ENCODE data around the gene NF2. TPM values are rescaled to one million over a fixed set of nuclear protein-coding genes. Genes with fewer than 3 reads are reported as not detected.

NF2 gene
- total RNA-seq, 1 experiment from 2014 or later = 92.4 TPM

DNA sequence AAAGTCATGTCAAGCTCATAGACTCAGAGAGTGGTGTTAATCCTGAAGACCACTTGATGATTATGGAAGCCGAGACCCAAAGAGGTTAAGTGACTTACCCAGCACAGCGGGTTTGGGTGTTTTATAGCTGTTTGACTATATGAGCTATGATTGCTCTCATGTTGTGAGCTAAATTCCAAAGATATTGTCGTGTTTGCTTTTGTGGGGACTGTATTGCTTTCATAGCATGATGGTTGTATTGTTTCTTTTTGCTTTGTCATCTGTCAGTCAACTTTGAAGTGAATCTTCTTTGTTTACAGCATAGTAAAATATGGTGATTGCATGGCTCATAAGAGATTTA is 23.7 kb downstream of the NF2 start:
- intact Hi-C loops (cut with micrococcal nuclease) = no loop called here
- H3K27ac Mint-ChIP-seq (ENCODE audit: low read depth, unreplicated experiment) = no peak overlapping the region
- POLR2A ChIA-PET = interaction anchor here (0.7 to 1.5 kb wide), 4 partner anchors 11 to 461 kb away, joined by 3 to 7 read pairs (median 4); partner anchors contain the start of gene THOC5

DNA sequence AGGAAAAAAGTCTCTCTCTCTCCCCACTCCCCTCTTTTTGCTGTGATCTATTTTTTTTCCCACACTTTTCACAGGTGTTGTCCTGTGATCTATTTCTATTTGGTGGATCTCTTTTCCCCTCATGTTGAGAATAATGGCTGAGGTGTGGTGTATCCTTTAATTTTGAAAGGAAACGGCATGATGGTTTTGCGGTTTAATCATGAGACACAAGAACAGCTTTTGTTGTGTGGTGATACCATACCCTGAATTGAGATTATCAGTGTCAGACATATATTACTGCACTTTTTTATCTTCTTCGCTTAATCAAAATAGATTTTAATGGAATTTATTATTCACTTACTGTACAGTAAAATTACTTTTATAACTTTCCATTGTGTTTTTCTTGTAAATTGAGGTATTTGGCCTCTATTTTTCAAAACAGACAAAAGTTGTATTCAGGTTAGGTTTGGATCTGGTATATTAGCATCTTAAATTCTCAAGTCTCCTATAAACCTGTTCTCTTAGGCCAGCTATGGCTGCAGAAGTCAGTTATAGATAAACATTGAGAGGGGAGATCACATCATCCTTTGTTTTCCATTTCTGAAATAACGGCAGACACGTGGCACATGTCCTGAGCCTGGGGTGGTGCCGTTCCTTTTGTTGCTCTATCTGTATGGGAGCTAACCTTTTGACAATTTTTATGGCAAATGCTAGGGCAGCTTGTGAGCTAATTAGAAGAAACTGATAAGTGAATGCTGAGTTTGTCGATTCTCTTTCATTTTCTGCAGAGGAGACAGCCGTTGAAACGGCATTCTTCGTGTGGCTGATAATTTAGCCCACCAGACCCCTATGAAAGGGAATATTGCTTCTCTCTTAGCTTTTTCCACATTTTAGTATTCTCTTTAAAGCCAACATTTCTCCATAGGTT is 25.8 kb downstream of the NF2 start:
- Mint-ChIP-seq H3K27ac (ENCODE audit: low read depth, unreplicated experiment) (no peak overlapping the region), H3K9me3 (ENCODE audit: unreplicated experiment) (no peaks in the 10 kb centered on the region), H3K4me3 (ENCODE audit: unreplicated experiment) (no peak overlapping the region), H3K36me3 (ENCODE audit: insufficient read depth, unreplicated experiment) (no peaks in the 10 kb centered on the region), H3K4me1 (ENCODE audit: insufficient read depth, unreplicated experiment) (peaks cover 47% of the 10 kb centered on the region), H3K27me3 (ENCODE audit: insufficient read depth, unreplicated experiment) (no peaks in the 10 kb centered on the region)
- intact Hi-C loops (cut with micrococcal nuclease) = no loop called here
- BruUV-seq (replicated peaks) = no TSS peak
- TF ChIP-seq, protein P1, sequence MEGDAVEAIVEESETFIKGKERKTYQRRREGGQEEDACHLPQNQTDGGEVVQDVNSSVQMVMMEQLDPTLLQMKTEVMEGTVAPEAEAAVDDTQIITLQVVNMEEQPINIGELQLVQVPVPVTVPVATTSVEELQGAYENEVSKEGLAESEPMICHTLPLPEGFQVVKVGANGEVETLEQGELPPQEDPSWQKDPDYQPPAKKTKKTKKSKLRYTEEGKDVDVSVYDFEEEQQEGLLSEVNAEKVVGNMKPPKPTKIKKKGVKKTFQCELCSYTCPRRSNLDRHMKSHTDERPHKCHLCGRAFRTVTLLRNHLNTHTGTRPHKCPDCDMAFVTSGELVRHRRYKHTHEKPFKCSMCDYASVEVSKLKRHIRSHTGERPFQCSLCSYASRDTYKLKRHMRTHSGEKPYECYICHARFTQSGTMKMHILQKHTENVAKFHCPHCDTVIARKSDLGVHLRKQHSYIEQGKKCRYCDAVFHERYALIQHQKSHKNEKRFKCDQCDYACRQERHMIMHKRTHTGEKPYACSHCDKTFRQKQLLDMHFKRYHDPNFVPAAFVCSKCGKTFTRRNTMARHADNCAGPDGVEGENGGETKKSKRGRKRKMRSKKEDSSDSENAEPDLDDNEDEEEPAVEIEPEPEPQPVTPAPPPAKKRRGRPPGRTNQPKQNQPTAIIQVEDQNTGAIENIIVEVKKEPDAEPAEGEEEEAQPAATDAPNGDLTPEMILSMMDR (IDR thresholded peaks at IDR 0.05; ENCODE audit: unreplicated experiment) = no peak
- ChIA-PET POLR2A (interaction anchor here (0.7 kb wide), 2 partner anchors 42 to 204 kb away, joined by 3 to 4 read pairs; no protein-coding TSS in a partner anchor), CTCF (no interaction called here)
- DNase-seq (ENCODE audit: unreplicated experiment) = no peak

More for the DNA sequence above, 23.7 kb downstream of the NF2 start:
- TF ChIP-seq, protein P1 (IDR thresholded peaks at IDR 0.05; ENCODE audit: unreplicated experiment) = no peak
- H3K27me3 Mint-ChIP-seq (ENCODE audit: insufficient read depth, unreplicated experiment) = no peaks in the 10 kb centered on the region
- no peak for DNase-seq (ENCODE audit: unreplicated experiment)
- H3K9me3 Mint-ChIP-seq (ENCODE audit: unreplicated experiment) = no peaks in the 10 kb centered on the region
- no TSS peak for BruUV-seq (replicated peaks)
- CTCF ChIA-PET = interaction anchor here (1.0 to 2.1 kb wide), 7 partner anchors 9 to 378 kb away, joined by 3 to 7 read pairs (median 4); no protein-coding TSS in a partner anchor
- peaks cover 54% of the 10 kb centered on the region for H3K4me1 Mint-ChIP-seq (ENCODE audit: insufficient read depth, unreplicated experiment)
- no peak overlapping the region for H3K4me3 Mint-ChIP-seq (ENCODE audit: unreplicated experiment)
- no peaks in the 10 kb centered on the region for H3K36me3 Mint-ChIP-seq (ENCODE audit: insufficient read depth, unreplicated experiment)

DNA sequence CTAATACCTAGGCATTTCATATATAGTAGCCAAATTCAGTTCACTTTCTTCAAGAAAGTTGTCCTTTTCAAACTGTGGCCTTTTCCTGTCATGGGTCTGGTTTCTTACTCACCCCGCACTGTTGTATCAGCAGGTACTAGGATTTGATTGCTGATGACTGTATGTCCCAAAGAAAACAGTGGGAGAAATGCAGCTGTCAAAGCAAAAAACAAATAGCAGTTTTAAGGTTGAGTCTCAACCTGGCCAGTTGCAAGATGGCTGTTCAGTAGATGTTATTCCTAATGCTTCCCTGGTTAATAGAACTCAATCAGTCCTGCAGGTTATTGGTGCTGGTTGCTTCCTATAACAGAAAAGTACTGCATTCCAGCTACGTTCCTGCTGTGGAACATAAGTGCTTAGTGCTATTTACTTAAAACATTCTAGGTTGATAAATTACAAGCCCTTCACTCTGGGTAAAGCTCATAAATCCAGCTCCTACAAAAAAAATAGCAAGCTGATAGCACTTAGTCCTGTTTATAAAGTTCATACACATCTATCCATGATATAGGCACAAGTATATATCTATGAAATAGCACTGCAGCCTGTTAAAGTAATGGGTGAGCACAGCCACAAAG is 26.6 kb downstream of the NF2 start:
- CTCF ChIA-PET = interaction anchor here (0.6 to 0.9 kb wide), 2 partner anchors 35 to 256 kb away, joined by 3 to 4 read pairs; no protein-coding TSS in a partner anchor
- no peak for DNase-seq (ENCODE audit: unreplicated experiment)
- BruUV-seq (replicated peaks) = no TSS peak
- H3K4me3 Mint-ChIP-seq (ENCODE audit: unreplicated experiment) = no peak overlapping the region
- no peak overlapping the region for H3K27ac Mint-ChIP-seq (ENCODE audit: low read depth, unreplicated experiment)
- H3K9me3 Mint-ChIP-seq (ENCODE audit: unreplicated experiment) = no peaks in the 10 kb centered on the region
- POLR2A ChIA-PET = interaction anchor here (0.7 kb wide), 1 partner anchor 203 kb away, joined by 3 read pairs; no protein-coding TSS in a partner anchor
- no peaks in the 10 kb centered on the region for H3K27me3 Mint-ChIP-seq (ENCODE audit: insufficient read depth, unreplicated experiment)
- peaks cover 39% of the 10 kb centered on the region for H3K4me1 Mint-ChIP-seq (ENCODE audit: insufficient read depth, unreplicated experiment)
- no peaks in the 10 kb centered on the region for H3K36me3 Mint-ChIP-seq (ENCODE audit: insufficient read depth, unreplicated experiment)
- intact Hi-C loops (cut with micrococcal nuclease) = no loop called here
- TF ChIP-seq, protein P1 (IDR thresholded peaks at IDR 0.05; ENCODE audit: unreplicated experiment) = no peak

DNA sequence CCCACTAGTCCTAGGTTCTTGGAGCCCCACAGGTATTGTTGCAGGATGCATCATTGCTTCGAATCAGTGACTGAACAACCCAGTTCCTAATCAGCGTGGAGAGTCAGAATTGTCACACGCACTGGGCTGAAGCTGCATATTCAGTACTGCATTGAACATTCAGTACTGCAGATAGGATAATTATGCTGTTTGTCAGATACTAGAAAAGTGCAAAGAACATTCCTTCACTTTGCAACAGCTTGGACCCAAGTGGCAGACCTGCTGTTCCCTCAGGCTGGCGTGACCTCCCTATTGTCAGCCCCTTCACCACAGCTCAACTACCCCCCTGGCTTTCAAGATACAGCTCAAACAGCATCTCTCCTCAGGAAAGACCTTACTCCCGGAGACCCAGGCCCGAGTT is 27.6 kb downstream of the NF2 start:
- no TSS peak for BruUV-seq (replicated peaks)
- intact Hi-C loops (cut with micrococcal nuclease) = no loop called here
- no peaks in the 10 kb centered on the region for H3K9me3 Mint-ChIP-seq (ENCODE audit: unreplicated experiment)
- TF ChIP-seq, protein P1 (IDR thresholded peaks at IDR 0.05; ENCODE audit: unreplicated experiment) = no peak
- POLR2A ChIA-PET = interaction anchor here (0.6 kb wide), 1 partner anchor 26 kb away, joined by 3 read pairs; no protein-coding TSS in a partner anchor
- DNase-seq (ENCODE audit: unreplicated experiment) = no peak
- no peak overlapping the region for H3K4me3 Mint-ChIP-seq (ENCODE audit: unreplicated experiment)
- H3K4me1 Mint-ChIP-seq (ENCODE audit: insufficient read depth, unreplicated experiment) = peaks cover 30% of the 10 kb centered on the region
- no peaks in the 10 kb centered on the region for H3K27me3 Mint-ChIP-seq (ENCODE audit: insufficient read depth, unreplicated experiment)
- H3K27ac Mint-ChIP-seq (ENCODE audit: low read depth, unreplicated experiment) = no peak overlapping the region
- CTCF ChIA-PET = interaction anchor here (1.0 kb wide), 2 partner anchors 15 to 458 kb away, joined by 3 to 4 read pairs; no protein-coding TSS in a partner anchor
- no peaks in the 10 kb centered on the region for H3K36me3 Mint-ChIP-seq (ENCODE audit: insufficient read depth, unreplicated experiment)

All from MCF 10A (cell line).